ENCODE measurements around the gene CNPY3. TPM values are rescaled to one million over a fixed set of nuclear protein-coding genes. Genes with fewer than 3 reads are reported as not detected.

CNPY3 gene
- total RNA-seq, 1 donor from 2014 or later, result 22.9 TPM

Other genes starting within 250 kb of the CNPY3 start
- 0.49 TPM for gene PRPH2, start 206.9 kb upstream of the CNPY3 start, total RNA-seq
- 12.0 TPM for gene TBCC, start 183.4 kb upstream of the CNPY3 start, total RNA-seq
- gene BICRAL, start 147.4 kb upstream of the CNPY3 start, total RNA-seq, result 11.6 TPM
- 44.5 TPM for gene RPL7L1, start 49.9 kb upstream of the CNPY3 start, total RNA-seq
- not detected for gene PTCRA, start 13.4 kb upstream of the CNPY3 start, total RNA-seq
- 0.97 TPM for gene GNMT, start 31.3 kb downstream of the CNPY3 start, total RNA-seq
- gene PEX6, start 49.7 kb downstream of the CNPY3 start, total RNA-seq, result 25.5 TPM
- gene PPP2R5D, start 55.1 kb downstream of the CNPY3 start, total RNA-seq, result 34.2 TPM
- 32.1 TPM for gene MEA1, start 84.5 kb downstream of the CNPY3 start, total RNA-seq
- 145 TPM for gene KLHDC3, start 84.8 kb downstream of the CNPY3 start, total RNA-seq
- 26.1 TPM for gene RRP36, start 92.1 kb downstream of the CNPY3 start, total RNA-seq
- gene CUL7, start 124.4 kb downstream of the CNPY3 start, total RNA-seq, result 7.3 TPM
- 99.7 TPM for gene MRPL2, start 130.0 kb downstream of the CNPY3 start, total RNA-seq
- gene KLC4, start 130.2 kb downstream of the CNPY3 start, total RNA-seq, result 30.0 TPM
- gene PTK7, start 146.8 kb downstream of the CNPY3 start, total RNA-seq, result 1.7 TPM
- gene SRF, start 241.8 kb downstream of the CNPY3 start, total RNA-seq, result 77.6 TPM